AG09309 (cell line): ENCODE results near the gene ZFPM1.

Experiments used
- DNase-seq: peaks from one replicate; pipeline ENCODE4 v3.0.0-alpha.2; 2010; ENCODE audit warnings: low read depth
- H3K4me3 ChIP-seq: 2 replicates; pipeline ENCODE4 v1.5.1; 2011; ENCODE audit warnings: mild to moderate bottlenecking, low read depth, low read length, moderate library complexity; ENCODE audit not compliant: control insufficient read depth
- TF ChIP-seq, protein P1 (sequence below): IDR thresholded peaks from 2 replicates; pipeline ENCODE4 v1.5.1; 2011; ENCODE audit warnings: mild to moderate bottlenecking, low read depth, low read length, inconsistent platforms; ENCODE audit not compliant: insufficient read depth, control insufficient read depth; ENCODE audit errors: missing control alignments

The ZFPM1 gene

DNA sequence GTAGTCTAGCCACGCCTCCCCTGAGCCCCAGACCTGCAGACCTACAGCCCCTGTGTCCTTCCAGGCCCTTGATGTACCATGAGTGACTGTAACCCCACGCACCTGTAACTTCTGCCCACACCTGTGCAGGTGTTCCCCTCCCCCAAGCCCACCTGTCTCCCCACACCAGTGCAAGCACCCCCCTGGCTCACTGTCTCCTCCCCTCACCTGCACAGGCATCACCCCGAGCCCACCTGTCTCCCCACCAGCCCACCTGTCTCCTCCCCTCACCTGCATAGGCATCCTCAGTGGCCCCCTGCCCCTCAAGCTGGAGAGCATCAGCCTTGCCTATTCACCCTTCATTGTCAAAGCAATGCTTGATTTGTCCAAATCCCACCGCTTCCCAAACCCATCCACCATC lies 84.8 kb downstream of the ZFPM1 start:
- no peak for DNase-seq
- H3K4me3 ChIP-seq, result no peak overlapping the region
- TF ChIP-seq, protein P1, sequence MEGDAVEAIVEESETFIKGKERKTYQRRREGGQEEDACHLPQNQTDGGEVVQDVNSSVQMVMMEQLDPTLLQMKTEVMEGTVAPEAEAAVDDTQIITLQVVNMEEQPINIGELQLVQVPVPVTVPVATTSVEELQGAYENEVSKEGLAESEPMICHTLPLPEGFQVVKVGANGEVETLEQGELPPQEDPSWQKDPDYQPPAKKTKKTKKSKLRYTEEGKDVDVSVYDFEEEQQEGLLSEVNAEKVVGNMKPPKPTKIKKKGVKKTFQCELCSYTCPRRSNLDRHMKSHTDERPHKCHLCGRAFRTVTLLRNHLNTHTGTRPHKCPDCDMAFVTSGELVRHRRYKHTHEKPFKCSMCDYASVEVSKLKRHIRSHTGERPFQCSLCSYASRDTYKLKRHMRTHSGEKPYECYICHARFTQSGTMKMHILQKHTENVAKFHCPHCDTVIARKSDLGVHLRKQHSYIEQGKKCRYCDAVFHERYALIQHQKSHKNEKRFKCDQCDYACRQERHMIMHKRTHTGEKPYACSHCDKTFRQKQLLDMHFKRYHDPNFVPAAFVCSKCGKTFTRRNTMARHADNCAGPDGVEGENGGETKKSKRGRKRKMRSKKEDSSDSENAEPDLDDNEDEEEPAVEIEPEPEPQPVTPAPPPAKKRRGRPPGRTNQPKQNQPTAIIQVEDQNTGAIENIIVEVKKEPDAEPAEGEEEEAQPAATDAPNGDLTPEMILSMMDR, result no peak

DNA sequence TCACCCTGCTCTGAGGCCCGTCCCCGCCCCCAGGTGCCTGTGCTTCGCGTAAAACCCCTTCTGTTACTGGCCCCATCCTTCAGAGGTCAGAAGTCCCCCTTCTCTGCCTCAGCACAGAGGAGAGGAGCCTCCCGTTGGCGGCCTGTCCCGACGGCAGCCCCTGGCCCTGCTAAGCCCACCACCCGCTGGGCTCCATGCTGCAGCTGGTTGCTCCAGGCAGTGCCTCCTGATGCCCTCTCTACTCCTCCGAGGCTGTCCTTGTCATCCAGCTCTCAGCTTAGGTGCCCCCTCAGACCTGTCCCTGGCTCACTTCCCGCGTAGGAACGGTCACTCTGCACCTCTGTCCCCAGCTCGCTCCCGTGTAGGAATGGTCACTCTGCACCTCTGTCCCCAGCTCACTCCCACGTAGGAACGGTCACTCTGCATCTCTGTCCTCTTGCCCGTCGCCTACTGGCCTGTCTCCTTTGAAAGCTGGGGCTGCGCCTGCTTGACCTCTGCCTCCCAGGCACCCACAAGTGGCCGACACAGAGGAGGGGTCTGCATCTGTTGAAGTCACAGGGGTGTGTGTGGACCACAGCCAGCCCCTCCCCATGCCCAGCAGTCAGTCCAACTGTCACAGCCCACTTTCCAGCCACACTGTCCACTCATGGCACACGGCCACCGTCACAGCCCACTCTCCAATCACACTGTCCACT lies 85.4 kb downstream of the ZFPM1 start:
- no peak overlapping the region for H3K4me3 ChIP-seq
- TF ChIP-seq, protein P1, result no peak
- DNase-seq, result no peak

DNA sequence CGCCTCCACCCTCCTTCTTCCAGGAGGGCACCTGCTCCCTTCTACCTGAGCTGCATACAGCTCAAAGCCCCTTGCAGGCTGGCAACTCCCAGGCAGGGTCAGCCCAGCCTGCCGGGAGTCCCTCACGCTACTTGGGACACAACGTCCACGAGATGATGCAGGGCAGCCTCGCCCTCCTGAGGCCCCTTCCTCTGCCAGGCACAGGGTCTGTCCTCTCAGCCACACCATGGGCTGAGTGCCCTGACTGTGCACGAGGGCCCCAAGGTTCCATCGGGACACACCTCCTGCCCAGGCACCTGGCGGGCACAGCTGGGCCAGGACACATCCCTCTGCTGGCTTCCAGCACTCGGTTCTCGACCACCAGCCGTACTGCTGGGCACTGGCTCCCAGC lies 86.2 kb downstream of the ZFPM1 start:
- H3K4me3 ChIP-seq, result no peak overlapping the region
- TF ChIP-seq, protein P1, result no peak
- DNase-seq, result no peak

DNA sequence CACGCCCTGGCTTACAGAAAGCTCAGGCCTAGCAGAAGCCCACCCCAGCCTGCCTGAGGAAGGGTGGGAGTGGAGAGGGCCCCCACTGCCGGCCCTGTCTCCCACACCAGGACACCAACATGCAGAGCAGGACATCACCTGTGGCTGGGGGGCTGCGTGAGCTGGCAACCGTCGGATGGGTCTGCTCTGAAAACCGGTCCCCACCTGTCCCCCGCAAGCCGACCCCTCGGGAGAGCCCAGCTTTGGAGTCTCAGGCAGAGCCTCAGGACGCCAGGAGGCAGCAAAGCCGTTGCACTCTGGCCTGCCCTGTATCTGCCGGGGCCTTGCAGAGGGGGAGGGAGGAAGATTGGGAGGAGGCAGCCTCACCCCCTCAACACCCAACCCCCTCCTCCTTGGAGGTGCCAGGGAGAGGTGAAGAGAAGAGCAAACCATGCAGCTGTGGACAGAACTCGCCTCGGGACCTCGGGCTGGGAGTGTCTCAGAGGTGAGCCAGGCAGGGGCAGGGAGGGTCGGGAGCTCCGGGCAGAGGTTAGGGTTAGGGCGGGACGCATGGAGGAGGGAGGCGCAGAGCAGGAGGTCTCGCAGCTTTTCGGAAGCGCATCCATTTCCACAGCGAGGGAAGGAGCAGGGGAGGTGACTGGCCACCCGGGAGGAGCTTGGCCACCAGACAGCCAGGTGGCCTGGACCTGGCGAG lies 86.7 kb downstream of the ZFPM1 start:
- no peak for DNase-seq
- TF ChIP-seq, protein P1, result no peak

DNA sequence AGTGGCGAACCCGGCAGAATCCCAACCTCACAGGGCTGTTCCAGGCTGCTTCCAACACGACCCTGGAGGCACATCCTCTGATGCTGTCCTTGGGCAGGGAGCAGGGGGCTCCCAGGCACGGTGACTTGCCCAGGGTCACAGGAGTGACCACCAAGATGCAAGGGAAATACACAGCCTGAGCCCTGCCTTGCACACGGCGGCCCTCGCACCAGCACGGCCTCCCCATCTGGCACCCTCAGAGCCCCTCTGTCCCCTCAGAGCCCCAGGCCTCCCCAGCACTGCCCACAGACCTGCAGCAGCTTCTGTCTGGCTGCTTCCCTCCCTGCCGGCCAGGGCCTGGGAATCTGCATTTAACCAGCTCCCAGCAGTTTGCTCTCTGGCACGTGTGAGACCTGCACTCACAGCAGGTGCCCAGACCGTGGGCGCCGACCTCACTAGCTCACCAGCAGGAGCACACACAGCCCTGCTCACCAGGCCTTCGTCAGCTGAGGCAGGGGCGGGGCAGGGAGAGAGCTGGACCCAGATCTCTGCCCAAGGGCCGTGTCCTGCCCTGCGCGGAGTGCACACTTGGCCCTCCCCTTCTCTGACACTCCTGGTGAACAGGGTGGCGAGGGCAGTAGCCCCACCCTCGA lies 87.4 kb downstream of the ZFPM1 start:
- TF ChIP-seq, protein P1, result no peak
- no peak for DNase-seq
- H3K4me3 ChIP-seq, result no peak overlapping the region

More for the DNA sequence above, 86.7 kb downstream of the ZFPM1 start:
- H3K4me3 ChIP-seq, result no peak overlapping the region

DNA sequence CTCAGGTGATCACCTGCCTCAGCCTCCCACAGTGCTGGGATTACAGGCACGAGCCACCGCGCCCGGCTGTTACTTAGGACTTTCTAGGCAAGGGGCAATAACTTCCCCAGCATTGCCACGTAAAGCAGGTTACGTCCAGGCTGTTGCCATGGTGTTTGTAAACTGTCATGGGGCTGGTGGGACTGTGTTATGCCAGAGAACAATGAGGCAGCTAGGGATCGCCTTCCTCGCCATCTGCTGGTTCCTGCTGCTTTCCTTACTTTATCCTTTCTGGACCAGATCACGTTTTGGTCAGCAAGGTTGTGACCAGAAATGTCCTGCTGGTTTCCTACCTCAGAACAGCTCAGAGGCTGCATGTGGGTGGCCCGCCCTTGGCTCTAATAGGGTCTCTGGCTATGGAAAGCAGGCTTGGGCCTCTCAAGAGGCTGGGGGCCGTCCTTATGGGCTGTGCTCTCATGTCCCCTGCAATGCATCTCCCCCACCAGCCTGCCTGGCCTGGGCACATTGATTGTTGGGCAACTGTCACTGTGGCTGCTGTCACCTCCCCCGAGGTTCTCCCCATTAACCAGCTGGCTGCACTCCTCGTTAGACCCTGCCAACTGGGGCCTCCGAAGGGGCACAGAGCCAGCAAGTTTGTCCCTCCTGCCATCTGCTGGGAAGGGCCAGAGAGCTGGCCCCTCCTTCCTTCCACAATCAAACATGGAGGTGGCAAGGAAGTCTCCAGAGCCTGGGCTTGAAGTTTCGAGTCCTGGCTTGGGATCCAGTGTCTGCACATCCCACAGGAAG lies 88.9 kb downstream of the ZFPM1 start:
- no peak for DNase-seq
- TF ChIP-seq, protein P1, result no peak
- H3K4me3 ChIP-seq, result no peak overlapping the region
